GM23338 (cell line): Measurements from ENCODE around the gene USP28. TPM values are rescaled to one million over a fixed set of nuclear protein-coding genes. Genes with fewer than 3 reads are reported as not detected.

Experiments used
- ATAC-seq: fragments of 200-7000 bp; cut with Tn5 transposase; 3 replicates; pipeline ENCODE4 v1.9.1; 2020
- DNase-seq: peaks from one replicate; pipeline ENCODE4 v3.0.0-alpha.2; 2015; ENCODE audit warnings: low spot score
- H2AFZ ChIP-seq: fragments of 200-600 bp; sonication (generic); 2 replicates; pipeline ENCODE4 v1.8.0; 2016; ENCODE audit warnings: antibody characterized with exemption, mild to moderate bottlenecking, moderate library complexity
- H3F3A ChIP-seq: fragments of 200-600 bp; sonication (generic); replicated peaks from 2 replicates; pipeline ENCODE4 v1.8.0; 2017; ENCODE audit warnings: antibody characterized with exemption, mixed run types, low read depth
- H3K27ac ChIP-seq: fragments of 200-600 bp; sonication (generic); 2 replicates; pipeline ENCODE4 v1.6.1; 2016; ENCODE audit warnings: low read depth
- H3K27me3 ChIP-seq: fragments of 200-600 bp; sonication (generic); 2 replicates; pipeline ENCODE4 v1.8.0; 2016; ENCODE audit warnings: mild to moderate bottlenecking, mixed run types, moderate library complexity; ENCODE audit not compliant: insufficient read depth
- H3K36me3 ChIP-seq: fragments of 200-600 bp; sonication (generic); 2 replicates; pipeline ENCODE4 v1.8.0; 2016; ENCODE audit warnings: mild to moderate bottlenecking; ENCODE audit not compliant: insufficient read depth
- H3K4me1 ChIP-seq: fragments of 200-600 bp; sonication (generic); 2 replicates; pipeline ENCODE4 v1.8.0; 2016; ENCODE audit warnings: mild to moderate bottlenecking, moderate library complexity; ENCODE audit not compliant: insufficient read depth
- H3K4me2 ChIP-seq: fragments of 200-600 bp; sonication (generic); 2 replicates; pipeline ENCODE4 v1.7.1; 2017; ENCODE audit warnings: mixed run types
- H3K4me3 ChIP-seq: fragments of 200-600 bp; sonication (generic); 2 replicates; pipeline ENCODE4 v1.6.1; 2016; ENCODE audit warnings: mixed run types
- H3K79me2 ChIP-seq: fragments of 200-600 bp; sonication (generic); replicated peaks from 2 replicates; pipeline ENCODE4 v1.8.0; 2017; ENCODE audit warnings: mild to moderate bottlenecking; ENCODE audit not compliant: insufficient read depth
- H3K9me2 ChIP-seq: fragments of 200-600 bp; sonication (generic); 2 replicates; pipeline ENCODE4 v1.8.0; 2017; ENCODE audit not compliant: insufficient read depth
- H4K20me1 ChIP-seq: fragments of 200-600 bp; sonication (generic); replicated peaks from 2 replicates; pipeline ENCODE4 v1.8.0; 2017; ENCODE audit warnings: mild to moderate bottlenecking; ENCODE audit not compliant: insufficient read depth
- H3K27ac Mint-ChIP-seq: 2 replicates; pipeline ENCODE4 v1.8.0; 2020; ENCODE audit warnings: inconsistent platforms, mild to moderate bottlenecking, moderate library complexity, mixed read lengths
- H3K27me3 Mint-ChIP-seq: 3 replicates; pipeline ENCODE4 v1.8.0; 2022; ENCODE audit warnings: low read depth, mild to moderate bottlenecking, moderate library complexity, mixed read lengths, inconsistent platforms; ENCODE audit not compliant: insufficient read depth, poor library complexity
- H3K36me3 Mint-ChIP-seq: 3 replicates; pipeline ENCODE4 v1.8.0; 2021; ENCODE audit warnings: low read depth, mild to moderate bottlenecking, inconsistent platforms, moderate library complexity, mixed read lengths
- H3K4me1 Mint-ChIP-seq: 3 replicates; pipeline ENCODE4 v1.8.0; 2020; ENCODE audit warnings: mild to moderate bottlenecking, inconsistent platforms, mixed read lengths
- H3K4me3 Mint-ChIP-seq: 3 replicates; pipeline ENCODE4 v1.8.0; 2021; ENCODE audit warnings: moderate library complexity, mild to moderate bottlenecking, inconsistent platforms, mixed read lengths
- H3K9me3 Mint-ChIP-seq: 3 replicates; pipeline ENCODE4 v1.8.0; 2020; ENCODE audit warnings: moderate library complexity, mild to moderate bottlenecking, inconsistent platforms, mixed read lengths
- CREB1 ChIP-seq: fragments of 250-450 bp; sonication (Bioruptor Pico); IDR thresholded peaks from 2 replicates; pipeline ENCODE4 v1.5.0; 2020; ENCODE audit warnings: low read depth, mild to moderate bottlenecking, moderate library complexity
- EZH2phosphoT487 ChIP-seq: fragments of 200-600 bp; sonication (generic); IDR thresholded peaks from one replicate; pipeline ENCODE4 v1.8.1; 2018; ENCODE audit warnings: antibody characterized with exemption; ENCODE audit not compliant: unreplicated experiment
- JUNB ChIP-seq: IDR thresholded peaks from one replicate; pipeline ENCODE4 v1.6.1; 2016; ENCODE audit warnings: antibody characterized with exemption; ENCODE audit not compliant: unreplicated experiment
- NANOG ChIP-seq: IDR thresholded peaks from 2 replicates; pipeline ENCODE4 v1.6.1; 2016; ENCODE audit warnings: antibody characterized with exemption, borderline replicate concordance
- POLR2AphosphoS5 ChIP-seq: IDR thresholded peaks from 2 replicates; pipeline ENCODE4 v1.6.1; 2016; ENCODE audit warnings: antibody characterized with exemption, low read depth
- REST ChIP-seq: IDR thresholded peaks from one replicate; pipeline ENCODE4 v1.6.1; 2018; ENCODE audit warnings: antibody characterized with exemption; ENCODE audit not compliant: unreplicated experiment
- STAT1 ChIP-seq: IDR thresholded peaks from one replicate; pipeline ENCODE4 v1.6.1; 2016; ENCODE audit warnings: antibody characterized with exemption; ENCODE audit not compliant: unreplicated experiment
- ZNF114 ChIP-seq: fragments of 250-450 bp; sonication (Bioruptor Pico); IDR thresholded peaks from 2 replicates; pipeline ENCODE4 v1.5.0; 2020; ENCODE audit warnings: mild to moderate bottlenecking, moderate library complexity
- ZNF331 ChIP-seq: fragments of 250-450 bp; sonication (Bioruptor Pico); IDR thresholded peaks from 2 replicates; pipeline ENCODE4 v1.5.0; 2020; ENCODE audit warnings: low read depth, mild to moderate bottlenecking, moderate library complexity
- ZNF462 ChIP-seq: fragments of 250-450 bp; sonication (Bioruptor Pico); IDR thresholded peaks from 2 replicates; pipeline ENCODE4 v1.5.0; 2020; ENCODE audit warnings: mild to moderate bottlenecking, moderate library complexity
- polyA plus RNA-seq: library from polyadenylated mRNA; unstranded; fragments of >200 nt; fragmentation: Nextera tagmentation; extraction: Ambion mirVana; gene quantifications from 2 replicates; pipeline ENCODE4 v1.2.1, GENCODE V29; 2016
- total RNA-seq: library from RNA; depleted of rRNA; stranded (reverse); fragments of >200 nt; shearing (Covaris generic); gene quantifications from 2 replicates; pipeline ENCODE4 v1.2.3, GENCODE V29; 2014
- TF ChIP-seq, protein P1 (sequence below), 2 experiments: fragments of 200-600 bp in 1 of 2; sonication (generic) in 1 of 2; conservative IDR thresholded peaks; 2 replicates each; pipeline versions ENCODE4 v1.5.1 to v1.6.1; 2016 to 2017; ENCODE audit warnings: antibody characterized with exemption in 2 of 2, low read depth in 2 of 2, mild to moderate bottlenecking in 2 of 2, moderate library complexity in 1 of 2

Gene USP28
- total and polyA plus RNA-seq, 2 experiments from 2014 or later, result 73.9 to 171 TPM

GRCh38 chr11:113874581-113875233 is 665 bp downstream of the USP28 start:
- peak; percentile 7; the same call in 2 of the 3 replicates for ATAC-seq
- peak overlapping the region; percentile 84 for H3K27ac Mint-ChIP-seq

More at GRCh38 chr11:113874581-113875233, 665 bp downstream of the USP28 start:
- H3K27me3 ChIP-seq, result no peaks in the 10 kb centered on the region
- Mint-ChIP-seq H3K27me3 (peaks cover 11% of the 10 kb centered on the region), H3K4me3 (peak overlapping the region; percentile 86), H3K9me3 (peaks cover 7% of the 10 kb centered on the region; the same call in 1 of the 3 replicates), H3K36me3 (peaks cover 37% of the 10 kb centered on the region), H3K4me1 (peaks cover 45% of the 10 kb centered on the region)
- peaks cover 17% of the 10 kb centered on the region for H3K36me3 ChIP-seq
- TF ChIP-seq ZNF114 (CRISPR knock-in tag) (no peak), EZH2phosphoT487 (no peak), CREB1 (CRISPR knock-in tag) (no peak), JUNB (no peak), NANOG (no peak), POLR2AphosphoS5 (no peak), ZNF331 (CRISPR knock-in tag) (no peak), REST (no peak), ZNF462 (CRISPR knock-in tag) (no peak), STAT1 (no peak)
- TF ChIP-seq, protein P1, sequence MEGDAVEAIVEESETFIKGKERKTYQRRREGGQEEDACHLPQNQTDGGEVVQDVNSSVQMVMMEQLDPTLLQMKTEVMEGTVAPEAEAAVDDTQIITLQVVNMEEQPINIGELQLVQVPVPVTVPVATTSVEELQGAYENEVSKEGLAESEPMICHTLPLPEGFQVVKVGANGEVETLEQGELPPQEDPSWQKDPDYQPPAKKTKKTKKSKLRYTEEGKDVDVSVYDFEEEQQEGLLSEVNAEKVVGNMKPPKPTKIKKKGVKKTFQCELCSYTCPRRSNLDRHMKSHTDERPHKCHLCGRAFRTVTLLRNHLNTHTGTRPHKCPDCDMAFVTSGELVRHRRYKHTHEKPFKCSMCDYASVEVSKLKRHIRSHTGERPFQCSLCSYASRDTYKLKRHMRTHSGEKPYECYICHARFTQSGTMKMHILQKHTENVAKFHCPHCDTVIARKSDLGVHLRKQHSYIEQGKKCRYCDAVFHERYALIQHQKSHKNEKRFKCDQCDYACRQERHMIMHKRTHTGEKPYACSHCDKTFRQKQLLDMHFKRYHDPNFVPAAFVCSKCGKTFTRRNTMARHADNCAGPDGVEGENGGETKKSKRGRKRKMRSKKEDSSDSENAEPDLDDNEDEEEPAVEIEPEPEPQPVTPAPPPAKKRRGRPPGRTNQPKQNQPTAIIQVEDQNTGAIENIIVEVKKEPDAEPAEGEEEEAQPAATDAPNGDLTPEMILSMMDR (conservative IDR thresholded peaks at IDR 0.05; ENCODE audit: low read depth in 2 of 2), result no peak
- peak overlapping the region; percentile 89 for H3K4me2 ChIP-seq
- no peaks in the 10 kb centered on the region for H3K9me2 ChIP-seq
- H3F3A ChIP-seq, result 0 out of 2 replicates have a peak, but pooled peaks cover 8% of the 10 kb centered on the region
- no peak overlapping the region for H2AFZ ChIP-seq
- peaks cover 55% of the 10 kb centered on the region for H3K79me2 ChIP-seq
- peaks cover 36% of the 10 kb centered on the region for H4K20me1 ChIP-seq
- peak overlapping the region; percentile 72; the same call in 1 of the 2 replicates for H3K27ac ChIP-seq
- H3K4me3 ChIP-seq, result peak overlapping the region; percentile 74
- H3K4me1 ChIP-seq, result peaks cover 39% of the 10 kb centered on the region
- DNase-seq, result peak; percentile 40
